ENCODE results near the gene PDCD2L.

DNA sequence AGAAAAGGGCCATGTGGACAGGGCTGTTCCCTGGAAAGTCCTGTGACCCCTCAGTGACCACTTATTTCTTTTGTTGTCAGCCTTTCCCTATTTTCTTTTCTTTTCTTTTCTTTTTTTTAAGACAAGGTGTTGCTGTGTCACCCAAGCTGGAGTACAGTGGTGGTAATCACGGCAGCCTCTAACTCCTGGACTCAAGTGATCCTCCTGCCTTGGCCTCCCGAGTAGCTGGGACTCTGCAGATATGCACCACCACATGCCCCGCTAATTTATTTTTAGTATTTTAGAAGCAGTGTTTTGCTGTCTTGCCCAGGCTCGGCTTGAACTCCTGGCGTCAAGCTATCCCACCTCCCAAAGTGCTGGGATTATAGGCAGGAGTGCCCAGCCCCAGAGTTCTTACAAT is 40.3 kb upstream of the PDCD2L start:
- TF ChIP-seq CTCF (IDR thresholded peaks at IDR 0.05) (no peak), POLR2A (IDR thresholded peaks at IDR 0.05) (no peak), EP300 (IDR thresholded peaks at IDR 0.05) (no peak)
